ENCODE data around the gene SEC16B.

DNA sequence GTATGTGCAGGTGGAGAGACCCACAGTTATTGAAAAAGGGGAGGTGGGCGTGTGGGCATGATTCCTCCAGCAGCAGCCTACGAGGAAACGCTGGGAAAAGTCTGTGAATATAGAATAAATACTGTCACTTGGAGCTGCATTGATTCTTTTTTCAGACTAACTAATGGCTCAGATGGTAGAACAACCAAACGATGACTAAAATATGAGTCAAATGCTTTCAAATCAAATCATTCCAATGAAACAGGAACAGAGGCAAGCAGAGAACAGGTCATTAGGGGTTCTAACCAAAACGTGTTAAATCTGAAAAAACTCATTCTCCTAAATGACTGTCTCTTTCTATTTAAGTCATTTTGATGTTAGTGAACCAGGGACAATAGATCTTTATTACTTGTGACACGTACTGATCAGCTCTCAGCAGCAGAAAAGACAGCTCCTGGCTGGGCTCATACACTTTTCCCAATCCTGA, 35.1 kb upstream of the SEC16B start:
- TF ChIP-seq SP1 (IDR thresholded peaks at IDR 0.05) (no peak), CTCF (IDR thresholded peaks at IDR 0.05; ENCODE audit: low read depth, low read length, missing input control) (no peak), FOXA1 (IDR thresholded peaks at IDR 0.05) (no peak), NR2F2 (IDR thresholded peaks at IDR 0.05) (no peak), ATF3 (IDR thresholded peaks at IDR 0.05) (no peak), GABPA (IDR thresholded peaks at IDR 0.05 in 1 of 2, conservative IDR thresholded peaks at IDR 0.05 in 1 of 2) (no peak), YY1 (IDR thresholded peaks at IDR 0.05) (no peak), REST (IDR thresholded peaks at IDR 0.05) (no peak), JUND (IDR thresholded peaks at IDR 0.05) (no peak), RAD21 (IDR thresholded peaks at IDR 0.05) (no peak)

All from liver (tissue), 3 donors.